Subcutaneous abdominal adipose tissue (tissue), 5 donors: ENCODE results near the gene VPS45.
A peak's percentile ranks its signal among the peaks of the same experiment; 100 is the strongest.

Source experiments
- H3K27ac ChIP-seq: one replicate; pipeline ENCODE4 v1.7.0; 2013; ENCODE audit warnings: low read depth, mild to moderate bottlenecking, inconsistent platforms, low read length, moderate library complexity
- H3K27me3 ChIP-seq, 5 donors: one replicate each; pipeline ENCODE4 v1.7.0; 2013; ENCODE audit warnings: low read length in 5 of 5, inconsistent platforms in 1 of 5; ENCODE audit not compliant: control insufficient read depth in 5 of 5, insufficient read depth in 4 of 5
- H3K36me3 ChIP-seq, 5 donors: one replicate each; pipeline ENCODE4 v1.7.0; 2013; ENCODE audit warnings: low read length in 5 of 5; ENCODE audit not compliant: control insufficient read depth in 5 of 5, insufficient read depth in 5 of 5
- H3K4me1 ChIP-seq, 5 donors: one replicate each; pipeline ENCODE4 v1.7.0; 2013; ENCODE audit warnings: low read length in 5 of 5, mild to moderate bottlenecking in 3 of 5, moderate library complexity in 1 of 5; ENCODE audit not compliant: control insufficient read depth in 5 of 5, insufficient read depth in 5 of 5
- H3K4me3 ChIP-seq, 5 donors: one replicate each; pipeline ENCODE4 v1.7.0; 2013; ENCODE audit warnings: low read length in 5 of 5, low read depth in 1 of 5
- H3K9ac ChIP-seq, 5 donors: one replicate each; pipeline ENCODE4 v1.7.0; 2013; ENCODE audit warnings: low read length in 5 of 5, mild to moderate bottlenecking in 4 of 5, moderate library complexity in 3 of 5
- H3K9me3 ChIP-seq, 5 donors: one replicate each; pipeline ENCODE4 v1.7.0; 2013; ENCODE audit warnings: low read length in 5 of 5; ENCODE audit not compliant: control insufficient read depth in 5 of 5
- donor health status: healthy.
- donor health status: healthy.
- donor health status: healthy.
- donor health status: healthy.
- donor health status: healthy.

VPS45 gene

GRCh38 chr1:150066838-150067183 lies 765 bp upstream of the VPS45 start:
- peaks cover 3 to 37% (median 21%) of the 10 kb centered on the region in 5 donors for H3K4me1 ChIP-seq
- H3K4me3 ChIP-seq, result peak overlapping the region; percentile 78 to 100 (median 88)
- peak overlapping the region; percentile 84 to 95 (median 90) for H3K9ac ChIP-seq
- peaks cover 0 to 10% (median 2%) of the 10 kb centered on the region in 5 donors for H3K36me3 ChIP-seq
- H3K27me3 ChIP-seq, result no peaks in the 10 kb centered on the region
- H3K9me3 ChIP-seq, result no peaks in the 10 kb centered on the region
- peak overlapping the region; percentile 93 for H3K27ac ChIP-seq

- H3K36me3 ChIP-seq, result peaks cover 0 to 10% (median 9%) of the 10 kb centered on the region in 5 donors
- no peaks in the 10 kb centered on the region for H3K27me3 ChIP-seq
- H3K4me3 ChIP-seq, result peak overlapping the region; percentile 78 to 100 (median 88)
- peak overlapping the region; percentile 93 for H3K27ac ChIP-seq
- H3K9me3 ChIP-seq, result no peaks in the 10 kb centered on the region
- peaks cover 3 to 37% (median 21%) of the 10 kb centered on the region in 5 donors for H3K4me1 ChIP-seq
- H3K9ac ChIP-seq, result peak overlapping the region; percentile 71 to 95 (median 90)
These were observed 496 bp downstream of the VPS45 start for GRCh38 chr1:150068109-150068435.

GRCh38 chr1:150069923-150070322 lies 2.3 kb downstream of the VPS45 start:
- Histone ChIP-seq H3K36me3 (peaks cover 7 to 15% (median 14%) of the 10 kb centered on the region in 5 donors), H3K4me1 (peaks cover 3 to 37% (median 21%) of the 10 kb centered on the region in 5 donors), H3K27me3 (no peaks in the 10 kb centered on the region), H3K27ac (no peak overlapping the region), H3K9ac (peak overlapping the region in 1 of 5 donors; percentile 24), H3K9me3 (no peaks in the 10 kb centered on the region), H3K4me3 (no peak overlapping the region)

GRCh38 chr1:150072959-150073358 lies 5.4 kb downstream of the VPS45 start:
- Histone ChIP-seq H3K9me3 (no peaks in the 10 kb centered on the region), H3K9ac (no peak overlapping the region), H3K27ac (no peak overlapping the region), H3K27me3 (no peaks in the 10 kb centered on the region), H3K36me3 (peaks cover 16 to 31% (median 30%) of the 10 kb centered on the region in 5 donors), H3K4me1 (peaks cover 0 to 17% (median 11%) of the 10 kb centered on the region in 5 donors), H3K4me3 (no peak overlapping the region)

- no peaks in the 10 kb centered on the region for H3K9me3 ChIP-seq
- no peak overlapping the region for H3K4me3 ChIP-seq
- H3K9ac ChIP-seq, result no peak overlapping the region
- no peak overlapping the region for H3K27ac ChIP-seq
- no peaks in the 10 kb centered on the region for H3K27me3 ChIP-seq
- H3K4me1 ChIP-seq, result peaks cover 0 to 12% (median 5%) of the 10 kb centered on the region in 5 donors
- peaks cover 22 to 37% (median 33%) of the 10 kb centered on the region in 5 donors for H3K36me3 ChIP-seq
These were observed 5.9 kb downstream of the VPS45 start for GRCh38 chr1:150073516-150073915.

- Histone ChIP-seq H3K4me3 (no peak overlapping the region), H3K9me3 (no peaks in the 10 kb centered on the region), H3K27me3 (no peaks in the 10 kb centered on the region), H3K36me3 (peaks cover 24 to 45% (median 39%) of the 10 kb centered on the region in 5 donors), H3K9ac (no peak overlapping the region), H3K4me1 (no peaks in the 10 kb centered on the region), H3K27ac (no peak overlapping the region)
These were observed 8.5 kb downstream of the VPS45 start for GRCh38 chr1:150076066-150076465.

GRCh38 chr1:150076985-150077384 lies 9.4 kb downstream of the VPS45 start:
- Histone ChIP-seq H3K9ac (peak overlapping the region in 1 of 5 donors; percentile 11), H3K36me3 (peaks cover 32 to 54% (median 43%) of the 10 kb centered on the region in 5 donors), H3K27me3 (no peaks in the 10 kb centered on the region), H3K27ac (no peak overlapping the region), H3K4me1 (no peaks in the 10 kb centered on the region), H3K4me3 (no peak overlapping the region), H3K9me3 (no peaks in the 10 kb centered on the region)

- Histone ChIP-seq H3K27me3 (no peaks in the 10 kb centered on the region), H3K27ac (no peak overlapping the region), H3K9ac (no peak overlapping the region), H3K9me3 (no peaks in the 10 kb centered on the region), H3K4me1 (no peaks in the 10 kb centered on the region), H3K36me3 (peaks cover 50 to 78% (median 59%) of the 10 kb centered on the region in 5 donors), H3K4me3 (no peak overlapping the region)
These were observed 13.2 kb downstream of the VPS45 start for GRCh38 chr1:150080784-150081183.

GRCh38 chr1:150082494-150082893 lies 14.9 kb downstream of the VPS45 start:
- Histone ChIP-seq H3K9me3 (no peaks in the 10 kb centered on the region), H3K4me1 (no peaks in the 10 kb centered on the region), H3K9ac (no peak overlapping the region), H3K27ac (no peak overlapping the region), H3K4me3 (no peak overlapping the region), H3K27me3 (no peaks in the 10 kb centered on the region), H3K36me3 (peaks cover 43 to 74% (median 57%) of the 10 kb centered on the region in 5 donors)

- H3K4me1 ChIP-seq, result no peaks in the 10 kb centered on the region
- H3K4me3 ChIP-seq, result no peak overlapping the region
- H3K9me3 ChIP-seq, result no peaks in the 10 kb centered on the region
- no peak overlapping the region for H3K27ac ChIP-seq
- no peaks in the 10 kb centered on the region for H3K27me3 ChIP-seq
- no peak overlapping the region for H3K9ac ChIP-seq
- H3K36me3 ChIP-seq, result peaks cover 36 to 68% (median 56%) of the 10 kb centered on the region in 5 donors
These were observed 16.3 kb downstream of the VPS45 start for GRCh38 chr1:150083907-150084306.

GRCh38 chr1:150085406-150085805 lies 17.8 kb downstream of the VPS45 start:
- Histone ChIP-seq H3K27me3 (no peaks in the 10 kb centered on the region), H3K36me3 (peaks cover 31 to 58% (median 50%) of the 10 kb centered on the region in 5 donors), H3K4me3 (no peak overlapping the region), H3K27ac (no peak overlapping the region), H3K9me3 (no peaks in the 10 kb centered on the region), H3K4me1 (no peaks in the 10 kb centered on the region), H3K9ac (no peak overlapping the region)
